ENCODE measurements around the gene SUSD2.

SUSD2 gene

GRCh38 chr22:24157822-24158135 lies 23.5 kb upstream of the SUSD2 start:
- peaks cover 61% of the 10 kb centered on the region for H3K4me1 Mint-ChIP-seq
- DNase-seq: no peak
- H3K27ac Mint-ChIP-seq: peak overlapping the region; percentile 73
- H3K36me3 Mint-ChIP-seq: peaks cover 22% of the 10 kb centered on the region
- H3K9me3 Mint-ChIP-seq: no peaks in the 10 kb centered on the region
- peak overlapping the region; percentile 91 for H3K4me3 Mint-ChIP-seq
- CTCF ChIA-PET: interaction anchor here (0.9 to 3.0 kb wide), 17 partner anchors 12 to 147 kb away, joined by 3 to 17 read pairs (median 4); no protein-coding TSS in a partner anchor
- H3K27me3 Mint-ChIP-seq: no peaks in the 10 kb centered on the region

GRCh38 chr22:24159650-24160049 lies 21.6 kb upstream of the SUSD2 start:
- H3K4me3 Mint-ChIP-seq: no peak overlapping the region
- CTCF ChIA-PET: interaction anchor here (1.3 to 1.5 kb wide), 2 partner anchors 11 to 52 kb away, joined by 4 read pairs; no protein-coding TSS in a partner anchor
- H3K36me3 Mint-ChIP-seq: peaks cover 18% of the 10 kb centered on the region
- no peaks in the 10 kb centered on the region for H3K9me3 Mint-ChIP-seq
- no peak for DNase-seq
- H3K27ac Mint-ChIP-seq: no peak overlapping the region
- peaks cover 43% of the 10 kb centered on the region for H3K4me1 Mint-ChIP-seq
- H3K27me3 Mint-ChIP-seq: no peaks in the 10 kb centered on the region

GRCh38 chr22:24160546-24160945 lies 20.7 kb upstream of the SUSD2 start:
- Mint-ChIP-seq H3K4me1 (peaks cover 34% of the 10 kb centered on the region), H3K9me3 (no peaks in the 10 kb centered on the region), H3K27ac (no peak overlapping the region), H3K36me3 (peaks cover 15% of the 10 kb centered on the region), H3K27me3 (no peaks in the 10 kb centered on the region), H3K4me3 (no peak overlapping the region)
- DNase-seq: no peak
- CTCF ChIA-PET: interaction anchor here (1.3 to 1.5 kb wide), 2 partner anchors 11 to 53 kb away, joined by 4 read pairs; no protein-coding TSS in a partner anchor

- H3K27me3 Mint-ChIP-seq: no peaks in the 10 kb centered on the region
- H3K4me3 Mint-ChIP-seq: no peak overlapping the region
- H3K36me3 Mint-ChIP-seq: peaks cover 13% of the 10 kb centered on the region
- CTCF ChIA-PET: interaction anchor here (0.8 kb wide), 1 partner anchor 28 kb away, joined by 3 read pairs; no protein-coding TSS in a partner anchor
- peaks cover 31% of the 10 kb centered on the region for H3K4me1 Mint-ChIP-seq
- no peak for DNase-seq
- no peaks in the 10 kb centered on the region for H3K9me3 Mint-ChIP-seq
- H3K27ac Mint-ChIP-seq: no peak overlapping the region
These were observed 19.8 kb upstream of the SUSD2 start for GRCh38 chr22:24161485-24161884.

- CTCF ChIA-PET: interaction anchor here (0.8 kb wide), 1 partner anchor 29 kb away, joined by 3 read pairs; no protein-coding TSS in a partner anchor
- Mint-ChIP-seq H3K27me3 (no peaks in the 10 kb centered on the region), H3K4me3 (no peak overlapping the region), H3K9me3 (no peaks in the 10 kb centered on the region), H3K27ac (no peak overlapping the region), H3K4me1 (peaks cover 27% of the 10 kb centered on the region), H3K36me3 (peaks cover 11% of the 10 kb centered on the region)
- no peak for DNase-seq
These were observed 19.4 kb upstream of the SUSD2 start for GRCh38 chr22:24161909-24162308.

GRCh38 chr22:24162436-24162835 lies 18.9 kb upstream of the SUSD2 start:
- Mint-ChIP-seq H3K27ac (peak overlapping the region; percentile 29), H3K4me3 (no peak overlapping the region), H3K27me3 (no peaks in the 10 kb centered on the region), H3K4me1 (peaks cover 22% of the 10 kb centered on the region), H3K9me3 (no peaks in the 10 kb centered on the region), H3K36me3 (peaks cover 15% of the 10 kb centered on the region)
- CTCF ChIA-PET: no interaction called here
- no peak for DNase-seq

- no peaks in the 10 kb centered on the region for H3K9me3 Mint-ChIP-seq
- peak overlapping the region; percentile 33 for H3K27ac Mint-ChIP-seq
- CTCF ChIA-PET: interaction anchor here (1.8 to 2.2 kb wide), 2 partner anchors 8 to 10 kb away, joined by 7 read pairs; no protein-coding TSS in a partner anchor
- peaks cover 24% of the 10 kb centered on the region for H3K36me3 Mint-ChIP-seq
- no peak for DNase-seq
- H3K27me3 Mint-ChIP-seq: no peaks in the 10 kb centered on the region
- no peak overlapping the region for H3K4me3 Mint-ChIP-seq
- peaks cover 10% of the 10 kb centered on the region for H3K4me1 Mint-ChIP-seq
These were observed 17.0 kb upstream of the SUSD2 start for GRCh38 chr22:24164243-24164642.

- Mint-ChIP-seq H3K36me3 (peaks cover 21% of the 10 kb centered on the region), H3K4me1 (peaks cover 7% of the 10 kb centered on the region), H3K27me3 (no peaks in the 10 kb centered on the region), H3K27ac (no peak overlapping the region), H3K4me3 (no peak overlapping the region), H3K9me3 (no peaks in the 10 kb centered on the region)
- DNase-seq: no peak
- CTCF ChIA-PET: interaction anchor here (1.8 to 2.2 kb wide), 2 partner anchors 9 to 10 kb away, joined by 7 read pairs; no protein-coding TSS in a partner anchor
These were observed 16.3 kb upstream of the SUSD2 start for GRCh38 chr22:24164940-24165339.

- Mint-ChIP-seq H3K4me1 (peaks cover 7% of the 10 kb centered on the region), H3K9me3 (no peaks in the 10 kb centered on the region), H3K27ac (no peak overlapping the region), H3K4me3 (no peak overlapping the region), H3K36me3 (peaks cover 21% of the 10 kb centered on the region), H3K27me3 (no peaks in the 10 kb centered on the region)
- CTCF ChIA-PET: interaction anchor here (1.8 to 2.2 kb wide), 2 partner anchors 9 kb away, joined by 7 read pairs; no protein-coding TSS in a partner anchor
- no peak for DNase-seq
These were observed 15.6 kb upstream of the SUSD2 start for GRCh38 chr22:24165673-24166072.

- peaks cover 5% of the 10 kb centered on the region for H3K4me1 Mint-ChIP-seq
- DNase-seq: no peak
- H3K4me3 Mint-ChIP-seq: no peak overlapping the region
- H3K27me3 Mint-ChIP-seq: no peaks in the 10 kb centered on the region
- no peaks in the 10 kb centered on the region for H3K9me3 Mint-ChIP-seq
- CTCF ChIA-PET: no interaction called here
- peaks cover 25% of the 10 kb centered on the region for H3K36me3 Mint-ChIP-seq
- no peak overlapping the region for H3K27ac Mint-ChIP-seq
These were observed 14.5 kb upstream of the SUSD2 start for GRCh38 chr22:24166811-24167210.

GRCh38 chr22:24169439-24170058 lies 11.7 kb upstream of the SUSD2 start:
- CTCF ChIA-PET: interaction anchor here (1.3 kb wide), 1 partner anchor 12 kb away, joined by 4 read pairs; no protein-coding TSS in a partner anchor
- H3K9me3 Mint-ChIP-seq: no peaks in the 10 kb centered on the region
- H3K36me3 Mint-ChIP-seq: peaks cover 29% of the 10 kb centered on the region
- H3K4me3 Mint-ChIP-seq: no peak overlapping the region
- H3K27me3 Mint-ChIP-seq: no peaks in the 10 kb centered on the region
- no peak for DNase-seq
- H3K4me1 Mint-ChIP-seq: no peaks in the 10 kb centered on the region
- H3K27ac Mint-ChIP-seq: no peak overlapping the region

- H3K4me3 Mint-ChIP-seq: no peak overlapping the region
- H3K27me3 Mint-ChIP-seq: no peaks in the 10 kb centered on the region
- H3K36me3 Mint-ChIP-seq: peaks cover 32% of the 10 kb centered on the region
- H3K9me3 Mint-ChIP-seq: no peaks in the 10 kb centered on the region
- no peaks in the 10 kb centered on the region for H3K4me1 Mint-ChIP-seq
- H3K27ac Mint-ChIP-seq: no peak overlapping the region
- CTCF ChIA-PET: interaction anchor here (1.1 kb wide), 1 partner anchor 14 kb away, joined by 4 read pairs; no protein-coding TSS in a partner anchor
- no peak for DNase-seq
These were observed 11.1 kb upstream of the SUSD2 start for GRCh38 chr22:24170188-24170587.

GRCh38 chr22:24170632-24171031 lies 10.7 kb upstream of the SUSD2 start:
- no peak overlapping the region for H3K4me3 Mint-ChIP-seq
- no peaks in the 10 kb centered on the region for H3K4me1 Mint-ChIP-seq
- peaks cover 33% of the 10 kb centered on the region for H3K36me3 Mint-ChIP-seq
- H3K9me3 Mint-ChIP-seq: no peaks in the 10 kb centered on the region
- no peak overlapping the region for H3K27ac Mint-ChIP-seq
- CTCF ChIA-PET: interaction anchor here (0.7 to 1.1 kb wide), 3 partner anchors 10 to 14 kb away, joined by 3 to 4 read pairs (median 4); no protein-coding TSS in a partner anchor
- H3K27me3 Mint-ChIP-seq: no peaks in the 10 kb centered on the region
- no peak for DNase-seq

- Mint-ChIP-seq H3K9me3 (no peaks in the 10 kb centered on the region), H3K4me3 (no peak overlapping the region), H3K27ac (peak overlapping the region; percentile 1)
These were observed 9.5 kb upstream of the SUSD2 start for GRCh38 chr22:24171822-24172221.

More at GRCh38 chr22:24171822-24172221, 9.5 kb upstream of the SUSD2 start:
- H3K27me3 Mint-ChIP-seq: no peaks in the 10 kb centered on the region
- H3K36me3 Mint-ChIP-seq: peaks cover 31% of the 10 kb centered on the region
- DNase-seq: no peak
- no peaks in the 10 kb centered on the region for H3K4me1 Mint-ChIP-seq
- CTCF ChIA-PET: interaction anchor here (1.1 to 1.2 kb wide), 2 partner anchors 12 to 110 kb away, joined by 4 read pairs; no protein-coding TSS in a partner anchor

Measured in activated naive CD4-positive, alpha-beta T cell treated with anti-CD3 and anti-CD28 coated beads, Interleukin-2, amount 10 ng/mL, durations not matched to agents 7 days and 5 days (primary cell).